GM12878 (cell line): ENCODE measurements around the gene FDXACB1. TPM values are rescaled to one million over a fixed set of nuclear protein-coding genes. Genes with fewer than 3 reads are reported as not detected.

Experiments
- BACH1 ChIP-seq: fragments of 450-650 bp; IDR thresholded peaks from 2 replicates; pipeline ENCODE4 v1.6.1; 2017; ENCODE audit warnings: mild to moderate bottlenecking, borderline replicate concordance
- BCLAF1 ChIP-seq: fragments of 450-650 bp; IDR thresholded peaks from 2 replicates; pipeline ENCODE4 v1.6.1; 2017; ENCODE audit warnings: antibody characterized with exemption, mild to moderate bottlenecking, moderate library complexity
- CHD4 ChIP-seq: fragments of 200-600 bp; sonication (generic); IDR thresholded peaks from 2 replicates; pipeline ENCODE4 v1.6.1; 2016; ENCODE audit warnings: mild to moderate bottlenecking
- E2F8 ChIP-seq: fragments of 450-650 bp; IDR thresholded peaks from 2 replicates; pipeline ENCODE4 v1.6.1; 2018; ENCODE audit warnings: mild to moderate bottlenecking, low read depth, moderate library complexity; ENCODE audit not compliant: partially characterized antibody
- FOXM1 ChIP-seq: IDR thresholded peaks from 2 replicates; pipeline ENCODE4 v1.6.1; 2012; ENCODE audit warnings: low read depth, mild to moderate bottlenecking, inconsistent platforms, low read length, moderate library complexity
- IRF5 ChIP-seq: fragments of 450-650 bp; IDR thresholded peaks from 2 replicates; pipeline ENCODE4 v1.6.1; 2017; ENCODE audit warnings: borderline replicate concordance
- LARP7 ChIP-seq: fragments of 450-650 bp; IDR thresholded peaks from 2 replicates; pipeline ENCODE4 v1.6.1; 2017; ENCODE audit warnings: mild to moderate bottlenecking
- MYB ChIP-seq: fragments of 150-350 bp; IDR thresholded peaks from 2 replicates; pipeline ENCODE4 v1.6.1; 2014; ENCODE audit warnings: mild to moderate bottlenecking, low read depth, low read length, borderline replicate concordance
- NR2C2 ChIP-seq: IDR thresholded peaks from 2 replicates; pipeline ENCODE4 v1.6.1; 2011; ENCODE audit warnings: borderline replicate concordance, low read depth; ENCODE audit not compliant: control insufficient read depth, insufficient read length
- PAX5 ChIP-seq: IDR thresholded peaks from 2 replicates; pipeline ENCODE4 v1.6.1; 2011; ENCODE audit warnings: low read depth, low read length, borderline replicate concordance
- PBX3 ChIP-seq: IDR thresholded peaks from 2 replicates; pipeline ENCODE4 v1.6.1; 2011; ENCODE audit warnings: mild to moderate bottlenecking, low read depth, low read length, moderate library complexity; ENCODE audit not compliant: insufficient replicate concordance
- POU2F2 ChIP-seq: IDR thresholded peaks from 3 replicates; pipeline ENCODE4 v1.6.1; 2011; ENCODE audit warnings: low read depth, mild to moderate bottlenecking, low read length, borderline replicate concordance
- PRDM15 ChIP-seq: fragments of 450-650 bp; formaldehyde crosslinking; IDR thresholded peaks from 2 replicates; pipeline ENCODE4 v1.4.0; 2020; ENCODE audit warnings: mild to moderate bottlenecking, moderate library complexity
- TAF1 ChIP-seq: IDR thresholded peaks from 2 replicates; pipeline ENCODE4 v1.6.1; 2011; ENCODE audit warnings: mild to moderate bottlenecking, low read depth, low read length, borderline replicate concordance
- USF2 ChIP-seq: IDR thresholded peaks from 2 replicates; pipeline ENCODE4 v1.6.1; 2011; ENCODE audit warnings: low read depth, low read length, improper control_type of control experiment, borderline replicate concordance
- polyA plus RNA-seq, 11 experiments: library from polyadenylated mRNA; depleted of rRNA in 4 of 11; unstranded in 6 of 11; stranded (reverse) in 5 of 11; fragments of >200 nt; fragmentation: Nextera tagmentation in 4 of 11; fragmentation: Illumina TruSeq in 1 of 11; extraction: Ambion mirVana in 4 of 11; extraction: Trizol in 1 of 11; gene quantifications; 1 replicate in 1 of 11; 2 replicates in 10 of 11; pipeline versions ENCODE4 v1.2.1 to v1.2.3, GENCODE V29; 2011 to 2016; ENCODE audit warnings: inconsistent platforms in 2 of 11, missing spikeins in 2 of 11, low read depth in 1 of 11
- total RNA-seq, 4 experiments: library from RNA; depleted of rRNA in 3 of 4; stranded (reverse); fragments of >200 nt in 3 of 4; fragmentation: Illumina TruSeq in 1 of 4; extraction: Trizol in 1 of 4; gene quantifications; 2 replicates each; pipeline versions ENCODE4 v1.2.1 to v1.2.3, GENCODE V29; 2013 to 2021

FDXACB1 gene
- total and polyA plus RNA-seq, 10 of the 15 experiments (the other 5 are each of a cell fraction or from before 2014, with no cell fraction given), result 7.4 to 13.3 (median 9.7) TPM

GRCh38 chr11:111870886-111871692 is 7.9 kb downstream of the FDXACB1 start, which contains the start of gene ALG9 (continued):
- TF ChIP-seq IRF5, result no peak
- no peak for TF ChIP-seq PRDM15 (CRISPR knock-in tag)
- TF ChIP-seq BACH1, result peak; percentile 83
- TF ChIP-seq USF2, result no peak
- TF ChIP-seq E2F8, result no peak
- no peak for TF ChIP-seq NR2C2
- no peak for TF ChIP-seq MYB
- peak; percentile 90 for TF ChIP-seq LARP7
- no peak for TF ChIP-seq BCLAF1
- TF ChIP-seq PAX5, result no peak
- TF ChIP-seq TAF1, result peak; percentile 67; the same call in 1 of the 2 replicates
- no peak for TF ChIP-seq PBX3
- TF ChIP-seq CHD4, result no peak
- TF ChIP-seq POU2F2, result no peak
- no peak for TF ChIP-seq FOXM1
